Activated naive CD4-positive, alpha-beta T cell (primary cell): Measurements from ENCODE around the gene LCE1D.

Experiments
- DNase-seq, 4 experiments: peaks; one replicate each; lab custom pipeline; 2025; lab: John Stamatoyannopoulos, UW

The LCE1D gene

GRCh38 chr1:152817309-152817708, 20.8 kb downstream of the LCE1D start:
- no peak for DNase-seq

- DNase-seq: no peak
Observed at GRCh38 chr1:152823294-152823693, 26.8 kb downstream of the LCE1D start.

- no peak for DNase-seq
Observed at GRCh38 chr1:152824964-152825363, 28.4 kb downstream of the LCE1D start.

- DNase-seq: no peak
Observed at GRCh38 chr1:152827173-152827572, 30.7 kb downstream of the LCE1D start, which contains the start of gene LCE1A. LCE1A (plus strand) TSS chr1:152827473; CDS start chr1:152827473, 0 bp downstream.

GRCh38 chr1:152836870-152837269, 40.3 kb downstream of the LCE1D start:
- no peak for DNase-seq

GRCh38 chr1:152842556-152842955, 46.0 kb downstream of the LCE1D start, which contains the start of gene LCE6A:
LCE6A (plus strand) TSS chr1:152842856; CDS start chr1:152843521, 665 bp downstream.
- DNase-seq: no peak
